GM19467 (cell line): ENCODE data around the gene C8A.

Source experiments
- ATAC-seq: cut with Tn5 transposase; IDR thresholded peaks from one replicate; pipeline ENCODE4 v1.9.1; 2021; ENCODE audit warnings: mild to moderate bottlenecking, moderate library complexity; ENCODE audit not compliant: unreplicated experiment

C8A gene

GRCh38 chr1:56854521-56855099 lies at the start of gene C8A:
TSS of gene C8A (plus strand) at chr1:56854797. CDS start at chr1:56854902, 105 bp downstream.
- no peak for ATAC-seq

DNA sequence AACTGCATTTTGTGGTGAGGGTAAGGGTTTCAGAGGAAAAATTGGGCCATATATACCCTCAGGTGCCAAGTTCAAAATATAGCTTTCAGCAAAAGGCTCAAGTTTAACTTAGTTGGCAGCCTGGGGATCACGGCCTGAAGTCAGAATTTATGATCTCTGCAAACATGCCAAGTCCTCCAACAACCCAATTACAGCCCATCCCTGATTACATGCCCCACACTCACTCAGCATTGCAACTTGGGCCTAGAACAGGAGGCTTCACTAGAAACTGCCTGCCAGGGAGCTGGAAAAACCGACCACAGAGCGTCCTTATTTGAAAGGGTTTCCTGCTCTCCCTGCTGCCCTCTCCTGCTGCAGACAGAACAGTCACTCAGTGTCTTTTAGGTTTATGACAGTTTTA lies 47.8 kb upstream of the C8A start:
- no peak for ATAC-seq

- ATAC-seq = no peak
These were observed 46.2 kb upstream of the C8A start for GRCh38 chr1:56808410-56808809.

GRCh38 chr1:56811331-56811730 lies 43.3 kb upstream of the C8A start:
- no peak for ATAC-seq

DNA sequence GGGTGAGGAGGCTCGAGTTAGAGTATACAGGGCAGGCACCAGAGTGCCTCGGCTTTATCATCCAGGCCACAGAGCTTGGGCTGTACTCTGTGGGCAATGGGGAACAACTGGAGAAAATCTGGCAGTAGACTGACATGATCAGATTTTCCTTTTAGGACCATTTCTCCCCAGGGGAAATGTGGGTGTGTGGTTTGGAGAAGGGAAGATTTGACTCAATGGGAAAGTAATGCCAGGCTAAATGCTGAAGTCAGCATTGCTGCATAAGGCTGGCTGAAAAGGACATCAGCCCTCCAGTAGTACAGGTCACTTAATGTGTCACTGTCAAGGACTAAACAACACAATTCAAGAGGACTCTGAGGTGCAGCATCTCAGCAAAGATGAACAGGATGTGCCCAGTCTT lies 40.4 kb upstream of the C8A start:
- no peak for ATAC-seq

- ATAC-seq = no peak
These were observed 38.3 kb upstream of the C8A start for GRCh38 chr1:56816264-56816663.

DNA sequence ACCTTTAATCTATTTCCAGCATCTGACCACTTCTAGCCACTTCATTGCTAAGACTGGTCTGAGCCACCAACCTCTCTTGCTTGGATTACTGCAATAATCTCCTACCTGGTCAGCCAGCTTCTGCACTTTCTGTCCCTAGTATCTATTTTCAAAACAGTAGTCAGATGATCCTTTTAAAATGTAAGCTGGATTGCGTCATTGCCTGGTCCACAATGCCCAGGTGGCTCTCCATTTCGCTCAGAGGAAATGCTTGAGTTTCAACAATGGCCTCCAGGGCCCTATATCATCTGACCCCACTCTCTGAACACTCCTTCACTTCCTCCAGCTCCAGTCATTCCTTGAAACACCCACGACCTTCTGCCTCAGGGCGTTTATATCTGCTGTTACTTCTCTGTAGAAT lies 37.7 kb upstream of the C8A start:
- ATAC-seq = no peak

DNA sequence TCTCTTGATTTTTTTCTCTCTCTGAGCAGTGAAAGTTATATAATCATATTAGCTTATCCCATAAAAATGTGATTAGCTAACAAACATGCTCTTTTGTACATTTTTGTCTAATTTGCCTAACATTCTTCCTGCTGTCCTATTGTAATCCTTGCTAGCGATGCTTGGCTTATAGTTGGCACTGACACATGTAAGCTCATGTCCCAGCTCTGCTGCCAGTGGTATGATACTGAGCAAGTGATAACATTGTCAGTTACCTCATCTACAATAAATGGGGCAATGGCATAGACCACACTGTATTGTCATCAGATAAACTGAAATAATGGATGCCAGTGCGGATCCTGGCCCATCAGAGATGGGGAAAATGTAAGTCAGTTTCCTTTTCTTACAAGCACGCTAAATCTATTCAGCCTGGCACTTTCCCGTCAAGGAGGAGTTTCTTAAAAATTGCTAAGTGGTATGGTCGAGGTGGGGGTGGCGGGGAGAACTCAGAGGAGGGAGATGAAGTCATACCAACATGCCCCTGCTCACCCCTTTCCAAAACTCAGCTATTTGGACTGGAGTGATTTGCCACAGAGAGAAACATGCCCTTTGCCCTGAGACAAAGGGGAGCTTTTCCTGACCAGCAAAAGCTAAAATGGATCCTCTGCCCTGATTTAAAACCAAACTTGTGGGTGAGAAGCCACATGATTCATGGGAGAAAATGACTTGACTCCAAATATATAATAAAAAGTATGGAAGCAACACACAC lies 36.7 kb upstream of the C8A start:
- ATAC-seq = no peak

DNA sequence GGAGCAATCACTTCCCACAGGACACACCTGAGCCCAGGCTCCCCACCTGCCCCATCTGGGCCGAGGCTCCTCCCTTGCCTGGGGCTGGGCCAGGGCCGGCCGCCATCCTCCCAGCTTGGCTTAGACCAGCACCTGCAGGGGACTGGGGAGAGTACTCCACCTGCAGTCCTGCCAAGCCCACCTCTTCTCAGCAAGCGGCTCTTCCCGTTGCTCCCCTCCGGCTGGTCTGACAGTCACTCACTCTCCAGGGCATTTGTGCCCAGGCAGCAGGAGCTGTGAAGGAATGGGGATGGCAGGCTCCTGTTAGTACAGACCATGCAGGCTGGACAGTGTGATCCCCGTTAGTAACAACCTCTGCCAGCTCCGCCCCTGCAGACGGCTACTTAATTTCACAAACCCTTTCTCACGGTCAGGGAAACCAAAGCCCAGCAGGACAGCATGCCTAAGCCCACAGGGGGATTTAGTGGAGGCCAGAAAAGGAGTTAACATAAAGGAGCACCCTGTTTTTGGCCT lies 35.2 kb upstream of the C8A start, which contains the start of gene FYB2:
TSS of gene FYB2 (minus strand) at position 18 of the 513 bp plus-strand sequence. CDS start 114 bp downstream, outside the sequence.
- ATAC-seq = no peak

DNA sequence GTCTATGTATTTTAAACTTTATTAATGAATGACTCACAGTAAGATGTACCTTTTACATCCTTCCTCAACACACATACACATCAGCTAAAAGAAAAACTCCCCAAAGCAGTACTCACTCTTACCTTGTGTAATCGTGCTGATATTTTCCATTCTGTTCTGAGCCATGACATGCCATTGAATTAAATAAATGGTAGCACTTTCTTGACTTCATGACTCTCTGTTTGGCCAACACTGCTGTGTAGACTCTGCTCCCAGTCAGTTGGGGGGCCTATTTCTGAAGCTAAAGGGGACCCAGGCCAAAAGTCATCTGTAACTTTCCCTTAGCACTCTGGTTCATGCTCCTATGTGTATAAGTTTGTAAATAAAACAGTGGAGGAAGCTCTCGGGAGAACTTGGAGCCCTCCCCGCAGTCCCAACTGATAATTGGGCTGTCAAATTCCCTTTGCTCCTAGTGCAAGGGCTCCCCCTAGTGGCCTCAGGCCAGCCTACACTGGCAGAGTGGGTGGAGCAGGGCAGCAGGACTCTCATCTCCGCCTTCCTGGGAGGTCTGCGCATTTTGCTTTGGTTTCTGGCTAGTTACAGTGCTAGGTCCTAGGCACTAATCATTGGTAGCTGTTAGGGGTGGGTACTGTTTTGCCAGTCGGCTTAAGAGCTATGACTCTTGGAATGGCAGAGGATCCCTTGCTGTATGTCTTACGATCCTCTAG lies 33.7 kb upstream of the C8A start:
- ATAC-seq = peak; percentile 55

DNA sequence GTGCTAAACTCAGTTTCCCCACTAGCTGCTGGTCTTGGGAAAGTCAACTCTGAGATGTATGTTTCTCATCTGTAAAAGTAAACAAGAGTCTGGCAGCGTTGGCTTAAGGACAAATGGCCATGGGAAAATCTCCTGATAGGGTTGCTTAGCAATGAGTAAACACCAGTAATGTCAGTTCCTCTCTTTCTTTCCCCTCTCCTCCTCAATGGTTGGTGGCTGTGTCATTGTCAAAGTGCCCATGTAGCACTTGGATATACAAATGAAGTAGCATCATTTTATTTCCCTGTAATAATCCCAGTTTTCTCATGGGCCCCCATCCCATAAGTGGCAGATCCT lies 33.2 kb upstream of the C8A start:
- ATAC-seq = no peak

DNA sequence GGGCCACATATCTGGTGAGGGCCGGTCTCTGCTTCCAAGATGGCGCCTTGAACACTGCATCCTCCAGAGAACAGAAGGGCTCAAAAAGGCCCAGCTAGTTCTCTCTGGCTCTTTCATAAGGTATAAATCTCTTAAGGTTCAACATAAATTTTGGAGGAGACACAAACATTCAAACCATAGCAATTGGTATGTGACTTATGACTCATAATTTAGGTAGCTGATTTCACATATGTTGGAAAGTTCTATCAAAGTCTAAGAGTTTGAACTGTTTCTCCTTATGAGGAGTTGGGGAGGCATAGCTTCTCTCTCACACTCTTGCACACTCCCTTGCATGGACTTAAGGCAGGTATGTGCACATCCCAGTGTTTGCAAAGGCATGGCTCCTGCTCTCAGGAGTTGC lies 30.3 kb upstream of the C8A start:
- no peak for ATAC-seq

DNA sequence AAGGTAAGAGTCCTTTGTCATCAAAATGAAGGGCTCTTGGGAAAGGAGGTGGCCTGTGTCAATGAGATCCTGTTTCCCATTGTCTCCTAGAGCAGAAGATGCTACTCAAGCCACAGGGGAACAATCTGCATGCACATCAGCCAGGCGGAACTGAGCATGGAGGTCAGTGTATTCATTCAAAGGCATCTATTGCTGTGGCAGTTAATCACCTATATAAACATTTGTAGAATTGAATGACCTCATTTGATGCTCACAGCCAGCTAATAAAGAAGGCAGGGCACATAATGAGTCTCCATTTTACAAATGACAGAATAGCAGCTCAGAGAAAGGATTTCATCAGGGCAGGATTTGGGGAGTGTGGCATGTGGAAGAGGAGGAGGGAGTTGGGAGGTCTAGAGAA lies 29.7 kb upstream of the C8A start:
- no peak for ATAC-seq

- ATAC-seq = no peak
These were observed 29.2 kb upstream of the C8A start for GRCh38 chr1:56825436-56825835.

- ATAC-seq = no peak
These were observed 26.9 kb upstream of the C8A start for GRCh38 chr1:56827711-56828110.

DNA sequence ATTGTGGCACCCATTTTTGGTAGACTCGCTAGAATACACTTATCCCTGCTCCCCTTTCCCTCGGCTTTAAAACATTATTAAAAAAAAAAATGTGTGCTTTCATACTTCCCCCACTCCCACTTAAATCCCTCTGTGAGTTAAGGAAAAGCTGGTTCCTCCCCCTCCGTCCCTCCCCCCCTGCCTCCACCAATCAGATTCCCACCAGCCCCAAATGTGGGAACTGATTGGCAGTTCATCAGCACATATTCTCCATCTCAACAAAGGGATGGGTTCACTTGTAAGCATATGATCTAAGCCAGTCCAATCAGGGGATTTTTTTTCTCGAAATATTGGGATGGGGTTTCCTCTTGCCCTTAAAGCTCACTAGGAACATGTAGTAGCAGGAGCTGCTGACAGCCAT lies 24.5 kb upstream of the C8A start:
- ATAC-seq = no peak

DNA sequence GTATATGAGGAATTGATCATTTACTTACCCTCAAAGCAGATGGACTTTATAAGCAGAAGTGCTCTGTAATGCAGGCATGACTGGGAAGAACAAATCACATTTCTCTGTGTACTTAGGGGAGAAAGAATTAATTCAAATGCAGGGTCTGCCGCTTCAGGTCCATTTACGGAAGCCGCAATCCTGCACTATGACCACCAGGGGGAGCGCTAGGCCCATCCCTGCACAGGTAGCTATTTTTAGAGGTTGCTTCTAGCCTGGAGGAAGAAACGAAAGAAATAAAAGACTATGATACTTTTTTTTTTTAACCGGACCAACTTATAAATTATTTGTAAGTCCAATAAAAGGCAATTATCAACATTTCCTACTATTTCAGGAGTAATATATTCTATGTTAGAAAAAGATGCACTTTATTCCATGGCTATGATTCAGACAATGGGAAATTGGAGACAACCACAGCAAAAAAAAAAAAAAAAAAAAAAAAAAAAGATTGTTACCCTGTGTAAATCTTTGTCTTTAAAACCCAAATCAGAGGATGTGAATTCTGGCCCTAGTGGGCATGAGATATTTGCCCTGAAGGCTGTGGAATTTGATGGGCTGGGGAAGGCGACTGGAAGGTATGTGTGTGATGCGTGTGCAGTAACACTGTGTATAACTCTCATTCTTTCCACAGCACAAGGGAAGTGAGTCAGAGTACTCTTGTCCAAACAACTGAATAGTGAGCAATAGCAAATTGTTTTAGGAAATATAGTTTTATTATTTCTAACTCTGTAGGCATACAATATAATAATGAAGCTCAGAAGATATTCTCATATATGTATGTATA lies 22.5 kb upstream of the C8A start:
- ATAC-seq = no peak

DNA sequence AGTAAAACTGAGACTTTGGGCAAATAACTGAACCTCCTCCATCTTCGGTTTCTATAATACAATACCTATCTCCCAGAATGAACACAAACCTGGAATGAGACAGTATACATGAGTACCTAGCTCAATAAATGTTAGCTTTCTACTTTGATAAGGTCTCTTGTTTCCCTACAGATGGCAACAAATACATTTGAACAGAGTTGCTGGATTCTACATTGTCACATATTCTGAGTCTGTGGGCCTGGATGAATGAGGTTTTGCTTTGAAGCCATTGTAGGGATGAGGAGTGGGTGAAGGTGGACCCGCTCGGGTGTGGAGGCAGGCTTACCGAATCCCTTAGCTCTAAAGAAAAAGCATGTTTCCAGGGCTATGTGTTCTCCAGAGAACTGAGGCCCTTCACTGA lies 21.5 kb upstream of the C8A start:
- no peak for ATAC-seq

- ATAC-seq = no peak
These were observed 20.3 kb upstream of the C8A start for GRCh38 chr1:56834137-56834900.

DNA sequence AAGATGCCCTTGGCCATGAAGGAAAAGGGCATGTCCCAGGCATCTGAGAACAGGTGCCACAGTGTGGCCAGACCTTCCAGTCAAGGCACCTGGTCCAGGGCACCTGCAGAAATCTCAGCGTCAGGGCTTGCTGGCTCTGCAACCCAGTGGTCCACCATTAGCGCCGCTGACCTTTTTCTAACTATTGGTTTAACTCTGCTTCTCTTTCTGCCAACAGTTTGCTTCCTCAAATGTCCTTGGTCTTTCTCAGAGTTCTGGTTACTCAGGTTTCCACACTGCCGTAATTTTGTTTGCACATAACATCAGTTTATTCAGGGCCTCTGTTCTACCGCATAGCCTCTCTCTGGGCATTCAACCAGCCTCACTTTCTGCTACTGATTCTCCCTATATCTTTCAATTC lies 18.9 kb upstream of the C8A start:
- ATAC-seq = no peak
